NB4 (cell line): ENCODE data around the gene DAW1.

Experiments used
- DNase-seq: peaks from one replicate; pipeline ENCODE4 v3.0.0; 2010; ENCODE audit warnings: low read depth
- H3K4me3 ChIP-seq: one replicate; pipeline ENCODE4 v1.5.1; 2011; ENCODE audit warnings: mild to moderate bottlenecking, low read depth, low read length, moderate library complexity
- MYC ChIP-seq: IDR thresholded peaks from 2 replicates; pipeline ENCODE4 v1.6.1; 2011; ENCODE audit warnings: low read depth, low read length
- POLR2A ChIP-seq: IDR thresholded peaks from 2 replicates; pipeline ENCODE4 v1.6.1; 2011; ENCODE audit warnings: mild to moderate bottlenecking; ENCODE audit not compliant: insufficient read length; ENCODE audit errors: extremely low read depth
- TF ChIP-seq, protein P1 (sequence below): IDR thresholded peaks from one replicate; pipeline ENCODE4 v1.5.1; 2012; ENCODE audit warnings: low read depth, low read length
- TF ChIP-seq, protein P2 (sequence below): IDR thresholded peaks from 2 replicates; pipeline ENCODE4 v1.6.1; 2011; ENCODE audit warnings: low read depth, low read length

Gene DAW1

DNA sequence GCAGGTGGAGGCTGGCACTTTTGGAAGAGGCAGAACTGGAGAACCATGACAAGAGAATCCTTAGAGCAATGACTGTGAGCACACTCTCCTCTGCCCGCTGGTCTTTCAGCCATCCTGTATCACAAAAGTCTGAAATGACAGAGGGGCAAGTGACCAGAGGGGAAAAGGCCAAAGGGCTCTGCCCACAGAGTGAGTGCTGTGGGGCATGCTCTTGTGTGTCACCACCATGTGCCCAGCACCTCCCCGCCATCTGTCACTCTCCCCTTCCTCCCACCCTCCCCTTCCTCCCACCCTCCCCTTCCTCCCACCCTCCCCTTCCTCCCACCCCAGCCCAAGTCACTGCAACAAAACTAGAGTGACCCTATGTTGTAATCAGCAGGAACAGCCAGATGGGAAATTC is 31.9 kb downstream of the DAW1 start:
- TF ChIP-seq, protein P1, sequence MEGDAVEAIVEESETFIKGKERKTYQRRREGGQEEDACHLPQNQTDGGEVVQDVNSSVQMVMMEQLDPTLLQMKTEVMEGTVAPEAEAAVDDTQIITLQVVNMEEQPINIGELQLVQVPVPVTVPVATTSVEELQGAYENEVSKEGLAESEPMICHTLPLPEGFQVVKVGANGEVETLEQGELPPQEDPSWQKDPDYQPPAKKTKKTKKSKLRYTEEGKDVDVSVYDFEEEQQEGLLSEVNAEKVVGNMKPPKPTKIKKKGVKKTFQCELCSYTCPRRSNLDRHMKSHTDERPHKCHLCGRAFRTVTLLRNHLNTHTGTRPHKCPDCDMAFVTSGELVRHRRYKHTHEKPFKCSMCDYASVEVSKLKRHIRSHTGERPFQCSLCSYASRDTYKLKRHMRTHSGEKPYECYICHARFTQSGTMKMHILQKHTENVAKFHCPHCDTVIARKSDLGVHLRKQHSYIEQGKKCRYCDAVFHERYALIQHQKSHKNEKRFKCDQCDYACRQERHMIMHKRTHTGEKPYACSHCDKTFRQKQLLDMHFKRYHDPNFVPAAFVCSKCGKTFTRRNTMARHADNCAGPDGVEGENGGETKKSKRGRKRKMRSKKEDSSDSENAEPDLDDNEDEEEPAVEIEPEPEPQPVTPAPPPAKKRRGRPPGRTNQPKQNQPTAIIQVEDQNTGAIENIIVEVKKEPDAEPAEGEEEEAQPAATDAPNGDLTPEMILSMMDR: no peak
- TF ChIP-seq, protein P2, sequence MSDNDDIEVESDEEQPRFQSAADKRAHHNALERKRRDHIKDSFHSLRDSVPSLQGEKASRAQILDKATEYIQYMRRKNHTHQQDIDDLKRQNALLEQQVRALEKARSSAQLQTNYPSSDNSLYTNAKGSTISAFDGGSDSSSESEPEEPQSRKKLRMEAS: peak; percentile 38; the same call in 1 of the 2 replicates
- TF ChIP-seq MYC: no peak
- no peak overlapping the region for H3K4me3 ChIP-seq
- peak; percentile 24 for DNase-seq

DNA sequence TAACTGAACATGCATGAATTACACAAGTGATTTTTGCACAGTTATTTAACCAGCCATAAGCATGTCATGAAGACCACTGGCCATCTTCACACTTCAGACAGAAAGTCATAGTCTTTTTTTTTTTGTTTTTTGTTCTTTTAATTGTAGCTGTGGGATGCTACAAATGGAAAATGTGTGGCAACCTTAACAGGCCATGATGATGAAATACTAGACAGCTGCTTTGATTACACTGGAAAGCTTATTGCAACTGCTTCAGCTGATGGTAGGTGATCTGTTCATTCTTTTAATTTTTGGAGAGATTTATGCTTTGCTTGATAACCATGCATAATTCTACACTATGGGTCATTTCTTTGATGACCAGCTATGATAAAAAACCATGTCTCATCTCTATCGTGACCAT is 35.6 kb downstream of the DAW1 start:
- DNase-seq: no peak
- no peak overlapping the region for H3K4me3 ChIP-seq
- TF ChIP-seq, protein P2: no peak
- TF ChIP-seq POLR2A (no peak), MYC (no peak)
- TF ChIP-seq, protein P1: no peak

DNA sequence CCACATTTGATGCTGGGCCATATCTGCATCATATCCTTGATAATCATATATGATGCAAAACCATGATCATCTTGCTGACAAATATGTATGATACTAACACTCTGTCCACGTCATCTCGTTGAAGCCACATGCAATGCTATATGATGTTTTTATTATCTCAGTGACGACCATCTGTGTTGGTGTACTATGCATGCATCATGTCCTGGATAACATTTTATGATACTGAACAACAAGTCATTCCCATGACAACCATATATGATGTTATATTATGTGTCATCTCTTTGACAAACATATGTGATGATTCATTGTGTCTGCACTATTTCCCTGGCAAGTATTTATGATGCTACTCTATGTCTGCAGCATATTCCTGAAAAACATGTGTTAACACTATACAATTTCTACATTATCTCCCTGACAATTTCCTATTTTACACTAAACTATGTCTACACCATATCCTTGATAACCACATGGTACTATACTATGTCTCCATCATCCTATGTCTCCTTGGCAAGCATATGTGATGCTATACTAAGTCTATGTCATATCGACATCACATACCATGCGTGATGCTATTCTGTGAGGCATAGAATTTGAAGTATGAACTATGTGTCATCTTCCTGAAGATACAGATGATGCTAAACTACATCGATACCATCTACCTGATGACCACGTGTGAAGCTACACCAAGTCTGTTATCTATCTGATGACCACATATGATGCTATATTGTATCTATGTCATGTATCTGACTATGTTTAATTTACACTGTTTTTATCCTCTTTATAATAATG is 37.0 kb downstream of the DAW1 start:
- no peak for DNase-seq
- no peak overlapping the region for H3K4me3 ChIP-seq
- TF ChIP-seq, protein P2: no peak
- TF ChIP-seq, protein P1: no peak
- TF ChIP-seq POLR2A (no peak), MYC (no peak)

DNA sequence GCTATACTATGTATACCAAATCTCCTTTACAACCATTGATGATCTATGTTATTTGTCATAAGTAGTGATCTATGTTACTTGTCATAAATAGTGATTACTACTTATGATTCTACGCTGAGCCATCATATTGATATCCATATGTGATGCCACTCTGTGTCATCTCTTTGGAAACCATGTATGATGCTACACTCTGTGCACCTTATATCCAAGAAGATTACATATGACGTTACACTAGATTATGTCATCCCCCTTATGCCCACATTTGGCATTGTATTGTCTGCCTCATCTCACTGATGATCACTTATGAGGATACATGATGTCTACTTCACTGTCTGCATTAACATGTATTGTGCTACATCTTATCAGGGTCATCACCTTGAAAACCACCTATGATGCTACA is 42.9 kb downstream of the DAW1 start:
- H3K4me3 ChIP-seq: no peak overlapping the region
- TF ChIP-seq POLR2A (no peak), MYC (no peak)
- TF ChIP-seq, protein P1: no peak
- TF ChIP-seq, protein P2: no peak
- DNase-seq: no peak

DNA sequence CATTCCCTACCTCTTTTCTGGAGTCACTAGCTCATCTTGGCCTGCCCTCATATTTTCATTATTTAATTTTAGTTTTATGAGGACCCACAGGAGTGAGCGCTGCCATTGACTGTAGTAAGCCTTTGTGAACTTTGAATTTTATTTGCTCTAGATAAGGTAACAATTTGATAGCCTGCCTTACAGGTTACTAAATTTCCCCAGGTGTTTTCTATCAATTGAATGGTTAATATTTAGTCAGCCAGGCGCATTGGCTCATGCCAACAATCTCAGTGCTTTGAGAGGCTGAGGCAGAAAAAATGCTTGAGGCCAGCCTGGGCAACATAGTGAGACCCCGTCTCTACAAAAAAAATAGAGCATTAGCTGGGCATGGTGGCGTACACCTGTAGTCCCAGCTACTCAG is 50.2 kb downstream of the DAW1 start:
- TF ChIP-seq, protein P2: no peak
- no peak for DNase-seq
- no peak overlapping the region for H3K4me3 ChIP-seq

DNA sequence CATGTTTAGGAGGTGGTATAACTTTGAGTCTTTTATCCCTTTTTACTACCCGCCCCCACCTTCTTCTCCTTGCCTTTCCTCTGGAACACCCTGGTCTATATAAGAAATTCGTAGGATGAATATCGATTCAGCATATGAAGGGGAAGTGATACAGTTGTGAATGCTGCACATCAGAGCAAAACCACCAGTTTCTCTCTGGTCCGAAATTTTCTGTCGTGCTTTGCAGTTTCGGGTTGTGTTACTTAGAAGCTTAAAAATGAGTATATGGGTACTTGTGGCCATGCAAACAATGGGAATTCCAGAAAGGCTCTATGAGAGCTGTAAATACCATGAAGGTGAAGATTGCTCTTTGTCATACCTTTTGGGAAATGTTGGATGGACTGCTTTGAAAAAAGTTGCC is 60.6 kb downstream of the DAW1 start:
- DNase-seq: no peak
- H3K4me3 ChIP-seq: no peak overlapping the region
- TF ChIP-seq, protein P2: no peak
- TF ChIP-seq MYC (no peak), POLR2A (no peak)
- TF ChIP-seq, protein P1: no peak
